Measurements from ENCODE around the gene PXN. TPM values are rescaled to one million over a fixed set of nuclear protein-coding genes. Genes with fewer than 3 reads are reported as not detected.

Gene PXN
- total and polyA plus RNA-seq, 2 of the 13 experiments (the other 11 are each of a cell fraction or from before 2014, with no cell fraction given) = 13.6 to 14.2 TPM

DNA sequence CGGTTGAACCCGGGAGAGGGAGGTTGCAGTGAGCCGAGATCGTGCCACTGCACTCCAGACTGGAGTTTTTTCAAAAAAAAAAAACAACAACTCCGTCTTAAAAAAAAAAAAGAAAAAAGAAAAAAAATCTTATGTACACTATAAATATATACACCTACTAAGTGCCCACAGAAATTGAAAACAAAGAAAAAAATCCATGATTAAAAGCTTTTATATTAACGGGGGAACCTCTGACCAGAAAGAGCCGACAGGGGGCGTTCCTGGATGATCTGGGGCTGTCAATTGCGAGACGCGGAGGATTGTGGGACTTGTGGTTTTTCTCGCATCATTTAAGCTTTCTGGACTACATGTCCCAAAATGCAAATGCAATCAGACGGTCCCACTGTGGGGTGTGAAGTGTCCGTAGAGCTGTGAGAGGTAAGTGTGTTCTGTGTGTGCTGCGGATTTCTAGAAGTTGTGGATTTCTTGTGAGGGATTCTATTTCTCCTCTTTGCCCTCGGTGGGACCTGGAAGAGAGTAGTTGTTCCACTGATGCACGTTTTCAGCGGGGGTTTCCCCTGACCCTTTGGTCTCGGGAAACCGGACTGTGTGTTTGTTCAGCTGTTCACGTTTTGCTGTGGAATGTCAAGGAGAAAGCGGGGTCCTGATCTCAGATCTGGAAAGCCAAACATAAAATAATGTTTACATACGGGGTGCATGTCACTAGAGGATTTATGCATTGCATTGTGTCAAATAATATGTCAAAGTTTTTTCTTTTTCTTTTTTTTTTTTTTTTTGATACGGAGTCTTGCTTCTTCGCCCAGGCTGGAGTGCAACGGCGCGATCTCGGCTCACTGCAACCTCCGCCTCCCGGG lies 36.7 kb upstream of the PXN start, which contains the start of gene SIRT4 (continued):
- TF ChIP-seq, protein P1, sequence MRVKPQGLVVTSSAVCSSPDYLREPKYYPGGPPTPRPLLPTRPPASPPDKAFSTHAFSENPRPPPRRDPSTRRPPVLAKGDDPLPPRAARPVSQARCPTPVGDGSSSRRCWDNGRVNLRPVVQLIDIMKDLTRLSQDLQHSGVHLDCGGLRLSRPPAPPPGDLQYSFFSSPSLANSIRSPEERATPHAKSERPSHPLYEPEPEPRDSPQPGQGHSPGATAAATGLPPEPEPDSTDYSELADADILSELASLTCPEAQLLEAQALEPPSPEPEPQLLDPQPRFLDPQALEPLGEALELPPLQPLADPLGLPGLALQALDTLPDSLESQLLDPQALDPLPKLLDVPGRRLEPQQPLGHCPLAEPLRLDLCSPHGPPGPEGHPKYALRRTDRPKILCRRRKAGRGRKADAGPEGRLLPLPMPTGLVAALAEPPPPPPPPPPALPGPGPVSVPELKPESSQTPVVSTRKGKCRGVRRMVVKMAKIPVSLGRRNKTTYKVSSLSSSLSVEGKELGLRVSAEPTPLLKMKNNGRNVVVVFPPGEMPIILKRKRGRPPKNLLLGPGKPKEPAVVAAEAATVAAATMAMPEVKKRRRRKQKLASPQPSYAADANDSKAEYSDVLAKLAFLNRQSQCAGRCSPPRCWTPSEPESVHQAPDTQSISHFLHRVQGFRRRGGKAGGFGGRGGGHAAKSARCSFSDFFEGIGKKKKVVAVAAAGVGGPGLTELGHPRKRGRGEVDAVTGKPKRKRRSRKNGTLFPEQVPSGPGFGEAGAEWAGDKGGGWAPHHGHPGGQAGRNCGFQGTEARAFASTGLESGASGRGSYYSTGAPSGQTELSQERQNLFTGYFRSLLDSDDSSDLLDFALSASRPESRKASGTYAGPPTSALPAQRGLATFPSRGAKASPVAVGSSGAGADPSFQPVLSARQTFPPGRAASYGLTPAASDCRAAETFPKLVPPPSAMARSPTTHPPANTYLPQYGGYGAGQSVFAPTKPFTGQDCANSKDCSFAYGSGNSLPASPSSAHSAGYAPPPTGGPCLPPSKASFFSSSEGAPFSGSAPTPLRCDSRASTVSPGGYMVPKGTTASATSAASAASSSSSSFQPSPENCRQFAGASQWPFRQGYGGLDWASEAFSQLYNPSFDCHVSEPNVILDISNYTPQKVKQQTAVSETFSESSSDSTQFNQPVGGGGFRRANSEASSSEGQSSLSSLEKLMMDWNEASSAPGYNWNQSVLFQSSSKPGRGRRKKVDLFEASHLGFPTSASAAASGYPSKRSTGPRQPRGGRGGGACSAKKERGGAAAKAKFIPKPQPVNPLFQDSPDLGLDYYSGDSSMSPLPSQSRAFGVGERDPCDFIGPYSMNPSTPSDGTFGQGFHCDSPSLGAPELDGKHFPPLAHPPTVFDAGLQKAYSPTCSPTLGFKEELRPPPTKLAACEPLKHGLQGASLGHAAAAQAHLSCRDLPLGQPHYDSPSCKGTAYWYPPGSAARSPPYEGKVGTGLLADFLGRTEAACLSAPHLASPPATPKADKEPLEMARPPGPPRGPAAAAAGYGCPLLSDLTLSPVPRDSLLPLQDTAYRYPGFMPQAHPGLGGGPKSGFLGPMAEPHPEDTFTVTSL (CRISPR knock-in tag; IDR thresholded peaks at IDR 0.05; ENCODE audit: borderline replicate concordance) = 0 out of 2 replicates have a peak, but pooled peaks have one; percentile 35
- TF ChIP-seq ZNF329 (CRISPR knock-in tag; IDR thresholded peaks at IDR 0.05; ENCODE audit: low read depth) (no peak), SRSF4 (IDR thresholded peaks at IDR 0.05; ENCODE audit: low read depth, low read length, poor library complexity, severe bottlenecking) (no peak), ARHGAP35 (CRISPR knock-in tag; IDR thresholded peaks at IDR 0.05; ENCODE audit: borderline replicate concordance) (no peak), MZF1 (CRISPR knock-in tag; IDR thresholded peaks at IDR 0.05; ENCODE audit: borderline replicate concordance) (no peak), POGZ (CRISPR knock-in tag; IDR thresholded peaks at IDR 0.05) (no peak), FOXO1 (CRISPR knock-in tag; IDR thresholded peaks at IDR 0.05) (no peak), RXRA (CRISPR knock-in tag; IDR thresholded peaks at IDR 0.05) (no peak), ZNF230 (CRISPR knock-in tag; IDR thresholded peaks at IDR 0.05) (no peak), KDM2A (CRISPR knock-in tag; IDR thresholded peaks at IDR 0.05; ENCODE audit: borderline replicate concordance, low read depth) (0 out of 2 replicates have a peak, but pooled peaks have one; percentile 41)
- TF ChIP-seq, protein P2, sequence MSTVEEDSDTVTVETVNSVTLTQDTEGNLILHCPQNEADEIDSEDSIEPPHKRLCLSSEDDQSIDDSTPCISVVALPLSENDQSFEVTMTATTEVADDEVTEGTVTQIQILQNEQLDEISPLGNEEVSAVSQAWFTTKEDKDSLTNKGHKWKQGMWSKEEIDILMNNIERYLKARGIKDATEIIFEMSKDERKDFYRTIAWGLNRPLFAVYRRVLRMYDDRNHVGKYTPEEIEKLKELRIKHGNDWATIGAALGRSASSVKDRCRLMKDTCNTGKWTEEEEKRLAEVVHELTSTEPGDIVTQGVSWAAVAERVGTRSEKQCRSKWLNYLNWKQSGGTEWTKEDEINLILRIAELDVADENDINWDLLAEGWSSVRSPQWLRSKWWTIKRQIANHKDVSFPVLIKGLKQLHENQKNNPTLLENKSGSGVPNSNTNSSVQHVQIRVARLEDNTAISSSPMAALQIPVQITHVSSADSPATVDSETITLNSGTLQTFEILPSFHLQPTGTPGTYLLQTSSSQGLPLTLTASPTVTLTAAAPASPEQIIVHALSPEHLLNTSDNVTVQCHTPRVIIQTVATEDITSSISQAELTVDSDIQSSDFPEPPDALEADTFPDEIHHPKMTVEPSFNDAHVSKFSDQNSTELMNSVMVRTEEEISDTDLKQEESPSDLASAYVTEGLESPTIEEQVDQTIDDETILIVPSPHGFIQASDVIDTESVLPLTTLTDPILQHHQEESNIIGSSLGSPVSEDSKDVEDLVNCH (CRISPR knock-in tag; IDR thresholded peaks at IDR 0.05) = no peak
- TF ChIP-seq, protein P3, sequence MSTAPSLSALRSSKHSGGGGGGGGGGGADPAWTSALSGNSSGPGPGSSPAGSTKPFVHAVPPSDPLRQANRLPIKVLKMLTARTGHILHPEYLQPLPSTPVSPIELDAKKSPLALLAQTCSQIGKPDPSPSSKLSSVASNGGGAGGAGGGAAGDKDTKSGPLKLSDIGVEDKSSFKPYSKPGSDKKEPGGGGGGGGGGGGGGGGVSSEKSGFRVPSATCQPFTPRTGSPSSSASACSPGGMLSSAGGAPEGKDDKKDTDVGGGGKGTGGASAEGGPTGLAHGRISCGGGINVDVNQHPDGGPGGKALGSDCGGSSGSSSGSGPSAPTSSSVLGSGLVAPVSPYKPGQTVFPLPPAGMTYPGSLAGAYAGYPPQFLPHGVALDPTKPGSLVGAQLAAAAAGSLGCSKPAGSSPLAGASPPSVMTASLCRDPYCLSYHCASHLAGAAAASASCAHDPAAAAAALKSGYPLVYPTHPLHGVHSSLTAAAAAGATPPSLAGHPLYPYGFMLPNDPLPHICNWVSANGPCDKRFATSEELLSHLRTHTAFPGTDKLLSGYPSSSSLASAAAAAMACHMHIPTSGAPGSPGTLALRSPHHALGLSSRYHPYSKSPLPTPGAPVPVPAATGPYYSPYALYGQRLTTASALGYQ (CRISPR knock-in tag; IDR thresholded peaks at IDR 0.05) = no peak
- TF ChIP-seq, protein P4, sequence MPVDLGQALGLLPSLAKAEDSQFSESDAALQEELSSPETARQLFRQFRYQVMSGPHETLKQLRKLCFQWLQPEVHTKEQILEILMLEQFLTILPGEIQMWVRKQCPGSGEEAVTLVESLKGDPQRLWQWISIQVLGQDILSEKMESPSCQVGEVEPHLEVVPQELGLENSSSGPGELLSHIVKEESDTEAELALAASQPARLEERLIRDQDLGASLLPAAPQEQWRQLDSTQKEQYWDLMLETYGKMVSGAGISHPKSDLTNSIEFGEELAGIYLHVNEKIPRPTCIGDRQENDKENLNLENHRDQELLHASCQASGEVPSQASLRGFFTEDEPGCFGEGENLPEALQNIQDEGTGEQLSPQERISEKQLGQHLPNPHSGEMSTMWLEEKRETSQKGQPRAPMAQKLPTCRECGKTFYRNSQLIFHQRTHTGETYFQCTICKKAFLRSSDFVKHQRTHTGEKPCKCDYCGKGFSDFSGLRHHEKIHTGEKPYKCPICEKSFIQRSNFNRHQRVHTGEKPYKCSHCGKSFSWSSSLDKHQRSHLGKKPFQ (CRISPR knock-in tag; IDR thresholded peaks at IDR 0.05; ENCODE audit: insufficient replicate concordance) = peak; percentile 84
- TF ChIP-seq, protein P5, sequence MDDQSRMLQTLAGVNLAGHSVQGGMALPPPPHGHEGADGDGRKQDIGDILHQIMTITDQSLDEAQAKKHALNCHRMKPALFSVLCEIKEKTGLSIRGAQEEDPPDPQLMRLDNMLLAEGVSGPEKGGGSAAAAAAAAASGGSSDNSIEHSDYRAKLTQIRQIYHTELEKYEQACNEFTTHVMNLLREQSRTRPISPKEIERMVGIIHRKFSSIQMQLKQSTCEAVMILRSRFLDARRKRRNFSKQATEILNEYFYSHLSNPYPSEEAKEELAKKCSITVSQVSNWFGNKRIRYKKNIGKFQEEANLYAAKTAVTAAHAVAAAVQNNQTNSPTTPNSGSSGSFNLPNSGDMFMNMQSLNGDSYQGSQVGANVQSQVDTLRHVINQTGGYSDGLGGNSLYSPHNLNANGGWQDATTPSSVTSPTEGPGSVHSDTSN (CRISPR knock-in tag; IDR thresholded peaks at IDR 0.05; ENCODE audit: borderline replicate concordance) = no peak

Data from HepG2 (cell line).